K562 (cell line): ENCODE measurements around the gene WTIP.

ENCODE experiments used
- ARHGAP35 ChIP-seq: fragments of 450-650 bp; IDR thresholded peaks from 2 replicates; pipeline ENCODE4 v1.6.1; 2018; ENCODE audit not compliant: partially characterized antibody
- ATF3 ChIP-seq, 2 experiments: fragments of 450-650 bp in 1 of 2; sonication (generic) in 1 of 2; formaldehyde crosslinking in 1 of 2; IDR thresholded peaks in 1 of 2; conservative IDR thresholded peaks in 1 of 2; 2 replicates each; pipeline versions ENCODE4 v1.6.1 to v1.8.1; 2016 to 2023; ENCODE audit warnings: mild to moderate bottlenecking in 2 of 2, moderate library complexity in 2 of 2, inconsistent platforms in 1 of 2, missing genetic modification reagents in 1 of 2
- BRCA1 ChIP-seq, 2 experiments: fragments of 450-650 bp in 1 of 2; sonication (generic) in 1 of 2; formaldehyde crosslinking in 1 of 2; IDR thresholded peaks; 2 replicates each; pipeline versions ENCODE4 v1.5.0 to v1.6.1; 2017 to 2020; ENCODE audit warnings: mild to moderate bottlenecking in 1 of 2, missing genetic modification reagents in 1 of 2
- EZH2 ChIP-seq: IDR thresholded peaks from 2 replicates; pipeline ENCODE4 v1.6.1; 2012; ENCODE audit warnings: low read depth, mild to moderate bottlenecking, inconsistent platforms, low read length, borderline replicate concordance
- MAFF ChIP-seq: IDR thresholded peaks from 2 replicates; pipeline ENCODE4 v1.6.1; 2012; ENCODE audit warnings: low read length, improper control_type of control experiment
- MAZ ChIP-seq, 2 experiments: fragments of 450-650 bp in 1 of 2; sonication (generic) in 1 of 2; formaldehyde crosslinking; IDR thresholded peaks in 1 of 2; conservative IDR thresholded peaks in 1 of 2; 2 replicates each; pipeline versions ENCODE4 v1.4.0 to v1.5.0; 2020; ENCODE audit warnings: mild to moderate bottlenecking in 1 of 2, missing genetic modification reagents in 1 of 2
- NCOA2 ChIP-seq, 2 experiments: fragments of 450-650 bp; IDR thresholded peaks; 2 replicates each; pipeline ENCODE4 v1.6.1; 2018; ENCODE audit warnings: mild to moderate bottlenecking in 2 of 2, moderate library complexity in 1 of 2; ENCODE audit not compliant: partially characterized antibody in 2 of 2
- SAP30 ChIP-seq: fragments of 200-600 bp; sonication (generic); IDR thresholded peaks from 2 replicates; pipeline ENCODE4 v1.6.1; 2012; ENCODE audit warnings: borderline replicate concordance, low read depth, mild to moderate bottlenecking, moderate library complexity, low read length, control low read depth, inconsistent platforms; ENCODE audit not compliant: insufficient read depth, poor library complexity, severe bottlenecking
- YY1 ChIP-seq, 3 experiments: IDR thresholded peaks; 2 replicates each; pipeline ENCODE4 v1.6.1; 2011; ENCODE audit warnings: low read length in 2 of 3, mild to moderate bottlenecking in 2 of 3, moderate library complexity in 2 of 3, borderline replicate concordance in 1 of 3, control low read depth in 1 of 3, low read depth in 1 of 3; ENCODE audit not compliant: insufficient read depth in 3 of 3, insufficient replicate concordance in 2 of 3, control insufficient read depth in 1 of 3, insufficient read length in 1 of 3; ENCODE audit errors: extremely low read depth in 1 of 3
- ZBTB8A ChIP-seq: fragments of 450-650 bp; IDR thresholded peaks from 2 replicates; pipeline ENCODE4 v1.6.1; 2018; ENCODE audit warnings: mild to moderate bottlenecking, moderate library complexity; ENCODE audit not compliant: partially characterized antibody
- ZFP1 ChIP-seq: fragments of 450-650 bp; formaldehyde crosslinking; IDR thresholded peaks from 2 replicates; pipeline ENCODE4 v1.4.0; 2020; ENCODE audit warnings: mild to moderate bottlenecking, mixed read lengths
- ZNF140 ChIP-seq: fragments of 250-450 bp; sonication (Bioruptor Pico); IDR thresholded peaks from 2 replicates; pipeline ENCODE4 v1.8.0; 2021; ENCODE audit warnings: moderate library complexity, mild to moderate bottlenecking, inconsistent platforms

DNA sequence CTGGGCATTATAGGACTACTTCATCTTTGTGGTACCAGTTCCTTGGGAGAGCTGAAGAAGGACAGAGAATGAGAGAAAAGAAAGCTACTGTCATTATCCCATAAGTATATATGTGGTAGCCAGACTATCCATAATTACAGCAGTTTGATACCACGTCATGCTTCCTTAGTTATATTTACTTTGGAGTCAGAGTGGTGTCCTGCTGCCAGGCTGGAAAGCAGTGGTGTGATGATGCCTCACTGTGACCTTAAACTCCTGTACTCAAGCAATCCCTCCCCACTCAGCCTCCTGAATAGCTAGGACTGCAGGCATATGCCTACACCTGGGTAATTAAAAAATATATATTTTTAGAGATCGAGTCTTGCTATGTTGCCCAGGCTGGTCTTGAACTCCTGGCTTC lies 57.8 kb downstream of the WTIP start:
- TF ChIP-seq ATF3 (IDR thresholded peaks at IDR 0.05) (no peak), ATF3 (CRISPR knock-in tag; conservative IDR thresholded peaks at IDR 0.05) (no peak), ZFP1 (CRISPR knock-in tag) (no peak), YY1 (IDR thresholded peaks at IDR 0.05; ENCODE audit: borderline replicate concordance in 1 of 3, control insufficient read depth in 1 of 3, extremely low read depth in 1 of 3, insufficient read depth in 3 of 3, insufficient read length in 1 of 3, insufficient replicate concordance in 2 of 3, low read depth in 1 of 3, low read length in 2 of 3) (no peak), MAZ (CRISPR knock-in tag; conservative IDR thresholded peaks at IDR 0.05 in 1 of 2, IDR thresholded peaks at IDR 0.05 in 1 of 2) (no peak), EZH2 (no peak), NCOA2 (IDR thresholded peaks at IDR 0.05; ENCODE audit: partially characterized antibody in 2 of 2) (no peak), BRCA1 (IDR thresholded peaks at IDR 0.05) (no peak), BRCA1 (CRISPR knock-in tag; IDR thresholded peaks at IDR 0.05) (no peak), ZNF140 (CRISPR knock-in tag) (no peak), MAFF (no peak), ZBTB8A (no peak), SAP30 (no peak), ARHGAP35 (no peak)
